HT1080 (cell line): ENCODE results near the gene REEP3. TPM values are rescaled to one million over a fixed set of nuclear protein-coding genes. Genes with fewer than 3 reads are reported as not detected.
"Not testable (repeated sequence)": the region's sequence is repeated elsewhere in the genome, so short reads cannot be mapped to it uniquely, and the experiment has no call there.

Experiments used
- DNase-seq: peaks from one replicate; pipeline ENCODE4 v3.0.0-alpha.2; 2015; ENCODE audit warnings: low read depth
- total RNA-seq: library from RNA; depleted of rRNA; stranded (reverse); fragments of >200 nt; shearing (Covaris generic); gene quantifications from 2 replicates; pipeline ENCODE4 v1.2.3, GENCODE V29; 2014

The REEP3 gene
- total RNA-seq, 1 experiment from 2014 or later, result 18.1 TPM

DNA sequence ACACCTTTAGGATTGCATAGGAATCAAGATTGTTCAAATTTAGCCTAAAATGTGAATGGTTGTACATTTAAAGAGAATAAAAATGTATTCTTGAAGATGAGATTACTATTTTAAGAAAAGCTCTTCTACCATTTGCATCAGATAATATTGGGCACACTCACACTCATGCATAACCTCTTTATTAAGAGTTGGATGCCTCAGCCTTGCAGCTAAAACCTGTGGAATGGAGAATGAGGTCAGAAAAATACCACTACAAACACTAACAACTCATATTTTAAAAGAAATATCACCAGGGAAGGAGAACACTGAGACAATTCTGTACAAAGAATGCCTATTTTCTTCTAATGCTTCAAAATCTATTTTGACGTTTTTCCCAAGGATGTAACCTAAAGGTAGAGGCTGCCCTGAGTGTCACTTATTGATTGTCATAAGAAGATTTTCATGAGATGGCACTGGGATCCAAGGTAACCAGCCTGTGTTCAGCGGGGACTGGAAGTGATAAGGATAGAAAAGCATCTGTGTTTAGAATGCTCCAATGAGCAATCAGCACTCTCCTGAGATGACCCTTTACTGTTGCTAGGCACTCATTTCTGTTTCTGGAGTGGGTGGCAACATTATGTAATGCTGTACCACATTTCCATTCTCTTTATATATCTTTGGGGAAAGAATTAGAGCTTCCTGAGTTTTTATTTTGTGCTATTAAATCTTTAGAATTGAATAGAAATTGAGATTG is 26.6 kb downstream of the REEP3 start:
- no peak for DNase-seq

DNA sequence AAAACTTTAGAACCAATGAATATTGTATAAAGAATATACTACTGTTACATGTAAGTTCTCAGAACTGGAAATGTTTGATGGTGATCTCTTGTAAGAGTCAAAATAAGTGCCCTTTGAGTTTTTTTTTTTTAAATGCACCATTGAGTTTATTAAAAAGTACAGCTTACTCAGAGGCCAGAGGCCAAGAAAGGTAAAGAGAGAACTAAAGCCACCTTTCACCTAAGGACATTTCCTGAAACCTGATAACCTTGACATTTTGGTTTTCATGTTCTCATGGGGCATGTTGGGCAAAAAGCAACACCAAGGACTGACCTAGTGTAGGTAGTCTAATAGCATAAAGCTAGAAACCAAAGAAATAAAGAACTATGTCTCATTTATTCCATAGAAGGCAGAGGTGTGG is 27.7 kb downstream of the REEP3 start:
- no peak for DNase-seq

GRCh38 chr10:63549810-63550209 is 28.6 kb downstream of the REEP3 start:
- DNase-seq, result no peak

DNA sequence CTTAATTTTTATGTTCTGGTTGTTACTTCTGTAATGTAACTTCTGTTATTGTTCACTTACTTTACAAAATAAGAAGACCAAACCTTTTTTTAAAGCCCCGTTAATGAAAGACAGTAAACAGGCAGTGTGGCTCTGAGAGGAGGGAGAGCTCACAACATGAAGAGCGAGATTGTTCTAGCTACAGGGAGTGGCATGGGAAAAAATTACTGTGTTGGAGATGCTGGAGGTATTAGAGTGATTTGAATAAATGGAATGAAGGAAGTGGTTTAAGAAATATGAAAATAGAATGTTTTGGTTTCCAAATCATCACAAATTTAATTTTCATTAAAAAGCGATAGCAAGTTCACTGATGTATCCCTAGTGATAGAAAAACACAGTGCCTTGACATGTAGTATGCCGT is 31.8 kb downstream of the REEP3 start:
- DNase-seq, result peak; percentile 66

DNA sequence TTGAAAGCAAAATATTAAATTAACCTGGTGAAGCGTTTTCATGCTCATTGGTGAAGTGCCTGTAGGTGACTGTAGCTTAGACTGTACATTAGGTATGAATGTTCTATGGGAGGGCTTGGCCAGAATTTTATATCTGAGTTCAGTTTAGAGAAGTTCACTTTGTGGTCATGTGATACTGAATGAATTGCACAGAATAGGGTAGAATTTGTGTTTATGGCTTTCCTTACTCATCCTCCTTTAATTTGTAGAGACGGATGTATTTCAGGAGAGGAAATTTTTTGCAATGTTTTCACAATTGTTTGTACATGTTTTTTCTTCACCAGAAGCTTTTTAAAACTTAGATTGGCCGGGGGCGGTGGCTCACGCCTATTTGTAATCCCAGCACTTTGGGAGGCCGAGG is 32.3 kb downstream of the REEP3 start:
- peak; percentile 38 for DNase-seq

DNA sequence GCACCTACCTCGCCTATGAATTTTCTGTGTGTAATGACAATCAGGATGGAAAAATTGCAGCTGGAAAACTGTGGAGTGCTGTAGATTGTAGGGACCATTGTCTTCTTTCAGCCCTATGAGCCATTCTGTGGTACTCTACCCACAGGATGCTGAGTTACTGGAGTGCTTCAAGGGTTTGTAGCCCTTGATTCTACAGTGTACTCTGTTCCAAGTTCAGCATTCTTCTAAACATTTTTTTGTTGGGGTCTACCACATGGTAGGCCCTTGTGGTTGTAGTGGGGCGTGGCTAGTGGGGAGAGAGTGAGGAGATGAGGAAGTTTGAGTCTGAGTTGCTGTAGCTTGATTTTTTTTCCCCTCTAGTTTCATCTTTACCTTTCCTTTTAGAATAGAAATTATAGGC is 33.5 kb downstream of the REEP3 start:
- peak; percentile 95 for DNase-seq

- DNase-seq, result no peak
Measured at GRCh38 chr10:63555330-63555729, 34.1 kb downstream of the REEP3 start.

- DNase-seq, result no peak
Measured at GRCh38 chr10:63558132-63558784, 37.1 kb downstream of the REEP3 start.

GRCh38 chr10:63561341-63561740 is 40.1 kb downstream of the REEP3 start:
- no peak for DNase-seq

- DNase-seq, result no peak
Measured at GRCh38 chr10:63562391-63562790, 41.2 kb downstream of the REEP3 start.

DNA sequence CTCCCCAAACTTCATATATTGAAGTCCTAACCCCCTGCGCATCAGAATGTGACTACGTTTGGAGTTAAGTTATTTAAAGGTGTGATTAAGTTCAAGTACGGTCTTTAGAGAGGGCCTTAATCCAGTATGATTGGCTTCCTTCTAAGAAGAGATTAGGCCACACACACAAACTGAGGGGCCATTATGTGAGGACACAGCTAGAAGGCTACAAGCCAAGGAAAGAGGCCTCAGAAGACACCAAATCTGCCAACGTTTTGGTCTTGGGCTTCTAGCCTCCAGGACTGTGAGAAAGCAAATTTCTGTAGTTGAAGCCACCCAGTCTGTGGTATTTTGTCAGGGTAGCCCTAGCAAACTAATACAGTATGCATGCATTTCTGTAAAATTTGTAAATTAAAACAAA is 41.7 kb downstream of the REEP3 start:
- DNase-seq, result no peak

DNA sequence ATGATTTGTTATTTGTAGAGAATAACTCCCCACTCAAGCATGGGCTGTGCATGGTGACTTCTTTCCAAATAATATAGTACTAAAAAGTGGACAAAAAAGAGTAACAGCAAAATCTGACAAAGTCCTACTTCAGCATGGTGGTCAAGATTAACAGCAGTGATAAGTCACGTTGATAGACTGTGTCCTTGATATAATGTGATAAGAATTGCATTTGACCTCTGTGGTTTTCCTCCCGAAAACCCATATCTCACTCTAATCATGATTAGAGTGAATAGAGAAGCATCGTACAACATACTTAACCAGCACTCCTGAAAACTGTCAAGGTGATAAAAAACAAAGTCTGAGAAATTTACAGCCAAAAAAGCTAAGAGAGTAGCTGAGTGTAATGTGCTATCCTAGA is 42.4 kb downstream of the REEP3 start:
- no peak for DNase-seq

DNA sequence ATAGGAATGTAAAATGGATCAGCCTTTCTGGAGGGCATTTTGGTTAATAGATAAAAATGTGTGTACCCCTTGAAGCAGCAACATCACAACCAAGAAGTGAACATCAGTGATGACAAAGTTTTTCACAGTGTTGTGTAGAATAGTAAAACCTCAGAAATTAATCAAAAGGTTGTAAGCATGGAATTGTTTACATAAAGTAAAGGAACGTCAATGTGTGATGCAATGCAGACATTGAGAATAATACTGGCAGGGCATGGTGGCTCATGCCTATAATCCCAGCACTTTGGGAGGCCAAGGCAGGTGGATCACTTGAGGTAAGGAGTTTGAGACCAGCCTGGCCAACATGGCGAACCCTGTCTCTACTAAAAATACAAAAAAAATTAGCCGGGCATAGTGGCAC is 43.5 kb downstream of the REEP3 start:
- not testable (repeated sequence) for DNase-seq

- DNase-seq, result peak; percentile 4
Measured at GRCh38 chr10:63573068-63573697, 52.0 kb downstream of the REEP3 start.

GRCh38 chr10:63574011-63574410 is 52.8 kb downstream of the REEP3 start:
- DNase-seq, result no peak

GRCh38 chr10:63576501-63576900 is 55.3 kb downstream of the REEP3 start:
- peak; percentile 8 for DNase-seq

DNA sequence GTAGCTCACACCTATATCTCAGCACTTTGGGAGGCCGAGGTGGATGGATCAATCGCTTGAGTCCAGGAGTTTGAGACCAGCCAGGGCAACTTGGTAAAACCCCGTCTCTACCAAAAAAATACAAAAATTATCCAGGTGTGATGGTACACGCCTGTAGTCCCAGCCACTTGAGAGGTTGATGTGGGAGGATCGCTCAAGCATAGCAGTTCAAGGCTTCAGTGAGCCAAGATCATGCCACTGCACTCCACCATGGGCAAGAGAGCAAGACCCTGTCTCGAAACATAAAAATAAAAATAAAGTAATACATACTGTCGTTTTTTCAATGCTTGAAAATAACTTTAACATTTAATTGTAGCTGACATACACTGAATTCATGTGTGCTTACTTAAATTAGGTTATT is 57.3 kb downstream of the REEP3 start:
- DNase-seq, result no peak

- no peak for DNase-seq
Measured at GRCh38 chr10:63579371-63580014, 58.3 kb downstream of the REEP3 start.

GRCh38 chr10:63582690-63583089 is 61.5 kb downstream of the REEP3 start:
- DNase-seq, result no peak

DNA sequence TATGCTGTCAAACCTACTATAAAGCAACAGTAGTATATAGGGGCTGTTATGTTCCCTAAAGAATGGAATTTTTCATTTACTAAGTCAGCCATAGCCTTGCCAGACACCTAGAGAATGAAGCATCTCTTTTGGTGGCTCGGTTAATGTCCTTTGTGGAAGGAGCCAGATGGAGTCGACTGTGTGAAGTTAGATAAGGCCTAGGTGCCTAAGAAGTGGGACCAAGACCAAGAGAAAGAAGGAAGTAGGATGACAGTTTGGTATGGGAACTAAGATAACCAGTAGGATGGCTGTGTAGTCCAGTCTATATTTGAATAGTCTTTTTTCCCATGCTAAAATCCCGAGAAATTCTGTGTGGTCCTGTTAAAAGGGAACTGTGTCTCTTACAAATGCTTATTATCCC is 62.2 kb downstream of the REEP3 start:
- no peak for DNase-seq

- DNase-seq, result no peak
Measured at GRCh38 chr10:63583909-63584724, 62.9 kb downstream of the REEP3 start.

- DNase-seq, result no peak
Measured at GRCh38 chr10:63584725-63585035, 63.5 kb downstream of the REEP3 start.
